ENCODE results near the gene POMGNT2.

DNA sequence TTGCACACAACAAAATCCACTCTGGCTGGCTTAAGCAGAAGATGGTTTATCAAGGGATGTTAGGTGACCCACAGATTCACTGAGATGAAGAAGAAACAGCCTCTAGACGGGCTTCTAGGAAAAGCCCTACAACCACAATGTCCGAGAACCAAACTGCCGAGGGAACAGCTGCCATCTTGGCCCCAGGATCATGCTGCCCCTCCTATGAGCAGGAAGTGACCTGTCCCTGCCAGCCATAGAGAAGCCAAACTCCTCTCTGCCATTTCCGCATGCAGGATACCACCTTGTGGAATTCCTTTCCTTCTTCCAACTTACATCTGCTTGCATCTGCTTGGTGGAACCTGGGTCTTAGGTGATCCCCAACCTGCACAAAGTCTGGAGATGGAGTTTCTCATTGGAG, 11.4 kb upstream of the POMGNT2 start:
- TF ChIP-seq CTCF (IDR thresholded peaks at IDR 0.05): no peak
- TF ChIP-seq, protein P1, sequence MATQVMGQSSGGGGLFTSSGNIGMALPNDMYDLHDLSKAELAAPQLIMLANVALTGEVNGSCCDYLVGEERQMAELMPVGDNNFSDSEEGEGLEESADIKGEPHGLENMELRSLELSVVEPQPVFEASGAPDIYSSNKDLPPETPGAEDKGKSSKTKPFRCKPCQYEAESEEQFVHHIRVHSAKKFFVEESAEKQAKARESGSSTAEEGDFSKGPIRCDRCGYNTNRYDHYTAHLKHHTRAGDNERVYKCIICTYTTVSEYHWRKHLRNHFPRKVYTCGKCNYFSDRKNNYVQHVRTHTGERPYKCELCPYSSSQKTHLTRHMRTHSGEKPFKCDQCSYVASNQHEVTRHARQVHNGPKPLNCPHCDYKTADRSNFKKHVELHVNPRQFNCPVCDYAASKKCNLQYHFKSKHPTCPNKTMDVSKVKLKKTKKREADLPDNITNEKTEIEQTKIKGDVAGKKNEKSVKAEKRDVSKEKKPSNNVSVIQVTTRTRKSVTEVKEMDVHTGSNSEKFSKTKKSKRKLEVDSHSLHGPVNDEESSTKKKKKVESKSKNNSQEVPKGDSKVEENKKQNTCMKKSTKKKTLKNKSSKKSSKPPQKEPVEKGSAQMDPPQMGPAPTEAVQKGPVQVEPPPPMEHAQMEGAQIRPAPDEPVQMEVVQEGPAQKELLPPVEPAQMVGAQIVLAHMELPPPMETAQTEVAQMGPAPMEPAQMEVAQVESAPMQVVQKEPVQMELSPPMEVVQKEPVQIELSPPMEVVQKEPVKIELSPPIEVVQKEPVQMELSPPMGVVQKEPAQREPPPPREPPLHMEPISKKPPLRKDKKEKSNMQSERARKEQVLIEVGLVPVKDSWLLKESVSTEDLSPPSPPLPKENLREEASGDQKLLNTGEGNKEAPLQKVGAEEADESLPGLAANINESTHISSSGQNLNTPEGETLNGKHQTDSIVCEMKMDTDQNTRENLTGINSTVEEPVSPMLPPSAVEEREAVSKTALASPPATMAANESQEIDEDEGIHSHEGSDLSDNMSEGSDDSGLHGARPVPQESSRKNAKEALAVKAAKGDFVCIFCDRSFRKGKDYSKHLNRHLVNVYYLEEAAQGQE (IDR thresholded peaks at IDR 0.05; ENCODE audit: insufficient read depth in 1 of 2, low read depth in 2 of 2, low read length in 1 of 2): no peak

Data from Panc1 (cell line).